Body of pancreas (tissue), 4 donors: Measurements from ENCODE around the gene PHKB. TPM values are rescaled to one million over a fixed set of nuclear protein-coding genes. Genes with fewer than 3 reads are reported as not detected.

Experiments
- ATAC-seq: fragments of 150-250 bp; one replicate; pipeline ENCODE4 v1.9.1; 2016
- DNase-seq, 4 donors: peaks; one replicate each; pipeline ENCODE4 v3.0.0-alpha.2; 2019
- H3K27ac ChIP-seq, 4 donors: fragments of 200-600 bp; sonication (generic); 1 replicate in 3 of 4; 2 replicates in 1 of 4; pipeline versions ENCODE4 v1.5.1 to v1.6.1; 2016 to 2019; ENCODE audit warnings: mild to moderate bottlenecking in 1 of 4, mixed read lengths in 1 of 4, moderate library complexity in 1 of 4
- H3K27me3 ChIP-seq, 2 donors: fragments of 200-600 bp; sonication (generic); one replicate each; pipeline ENCODE4 v1.6.0; 2016; ENCODE audit warnings: mild to moderate bottlenecking in 1 of 2
- H3K36me3 ChIP-seq, 2 donors: fragments of 200-600 bp; sonication (generic); replicated peaks in 1 of 2; 2 replicates each; pipeline ENCODE4 v1.5.1; 2016; ENCODE audit warnings: low read depth in 2 of 2; ENCODE audit not compliant: insufficient read depth in 1 of 2
- H3K4me1 ChIP-seq: fragments of 200-600 bp; sonication (generic); one replicate; pipeline ENCODE4 v1.6.0; 2016
- H3K4me3 ChIP-seq, 2 donors: fragments of 200-600 bp; sonication (generic); 1 replicate in 1 of 2; 2 replicates in 1 of 2; pipeline ENCODE4 v1.5.1; 2016 to 2019
- H3K9me3 ChIP-seq, 3 donors: fragments of 200-600 bp; sonication (generic); 1 replicate in 2 of 3; 2 replicates in 1 of 3; pipeline ENCODE4 v1.5.1; 2016
- POLR2A ChIP-seq, 3 donors: fragments of 450-650 bp; IDR thresholded peaks; one replicate each; pipeline ENCODE4 v1.6.1; 2016; ENCODE audit warnings: antibody characterized with exemption in 3 of 3, mild to moderate bottlenecking in 2 of 3
- WGBS, 2 donors: methylation state at CpG; one replicate each; pipeline ENCODE4 v1.1.5; 2017; 5-methylcytosine and 5-hydroxymethylcytosine counted together
- intact Hi-C: fragments of 100-400 bp; cut with DNase I; formaldehyde crosslinking; loops from one replicate; pipeline ENCODE4 v1.15.1; 2023
- total RNA-seq, 2 donors: library from RNA; depleted of rRNA; stranded (reverse); fragments of >200 nt; gene quantifications; one replicate each; pipeline ENCODE4 v1.1.0, GENCODE V29; 2016
- TF ChIP-seq, protein P1 (sequence below), 7 experiments: fragments of 450-650 bp in 4 of 7; fragments of 200-600 bp in 3 of 7; sonication (generic) in 3 of 7; IDR thresholded peaks; one replicate each; pipeline ENCODE4 v1.5.1; 2016 to 2019; ENCODE audit warnings: antibody characterized with exemption in 7 of 7

Gene PHKB
- total RNA-seq, 2 donors from 2014 or later, result 41.5 to 72.5 TPM

DNA sequence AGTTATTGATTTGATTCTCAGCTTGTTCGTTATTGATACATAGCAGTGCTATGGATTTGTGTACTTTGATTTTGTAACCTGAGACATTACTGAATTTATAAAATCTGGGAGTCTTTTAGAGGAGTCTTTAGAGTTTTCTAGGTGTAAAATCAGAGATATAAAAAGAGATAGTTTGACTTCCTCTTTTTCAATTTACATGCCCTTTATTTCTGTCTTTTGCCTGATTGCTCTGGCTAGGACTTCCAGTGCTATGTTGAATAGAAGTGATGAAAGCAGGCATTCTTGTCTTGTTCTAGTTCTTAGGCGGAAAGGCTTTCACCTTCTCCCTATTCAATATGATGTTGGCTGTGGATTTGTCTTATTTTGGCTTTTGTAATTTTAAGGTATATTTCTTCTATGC is 106.2 kb downstream of the PHKB start:
- H3K27ac ChIP-seq, result no peak overlapping the region
- H3K9me3 ChIP-seq, result no peaks in the 10 kb centered on the region
- 93 to 96% methylated on average over 2 of the region's 2 CpGs for WGBS, 2 donors
- intact Hi-C loops, result no loop called here
- H3K4me1 ChIP-seq, result no peaks in the 10 kb centered on the region
- DNase-seq (no peak), ATAC-seq (no peak)
- no peak for TF ChIP-seq POLR2A (IDR thresholded peaks at IDR 0.05)
- TF ChIP-seq, protein P1, sequence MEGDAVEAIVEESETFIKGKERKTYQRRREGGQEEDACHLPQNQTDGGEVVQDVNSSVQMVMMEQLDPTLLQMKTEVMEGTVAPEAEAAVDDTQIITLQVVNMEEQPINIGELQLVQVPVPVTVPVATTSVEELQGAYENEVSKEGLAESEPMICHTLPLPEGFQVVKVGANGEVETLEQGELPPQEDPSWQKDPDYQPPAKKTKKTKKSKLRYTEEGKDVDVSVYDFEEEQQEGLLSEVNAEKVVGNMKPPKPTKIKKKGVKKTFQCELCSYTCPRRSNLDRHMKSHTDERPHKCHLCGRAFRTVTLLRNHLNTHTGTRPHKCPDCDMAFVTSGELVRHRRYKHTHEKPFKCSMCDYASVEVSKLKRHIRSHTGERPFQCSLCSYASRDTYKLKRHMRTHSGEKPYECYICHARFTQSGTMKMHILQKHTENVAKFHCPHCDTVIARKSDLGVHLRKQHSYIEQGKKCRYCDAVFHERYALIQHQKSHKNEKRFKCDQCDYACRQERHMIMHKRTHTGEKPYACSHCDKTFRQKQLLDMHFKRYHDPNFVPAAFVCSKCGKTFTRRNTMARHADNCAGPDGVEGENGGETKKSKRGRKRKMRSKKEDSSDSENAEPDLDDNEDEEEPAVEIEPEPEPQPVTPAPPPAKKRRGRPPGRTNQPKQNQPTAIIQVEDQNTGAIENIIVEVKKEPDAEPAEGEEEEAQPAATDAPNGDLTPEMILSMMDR (IDR thresholded peaks at IDR 0.05), result no peak
- H3K4me3 ChIP-seq, result no peak overlapping the region
- H3K36me3 ChIP-seq, result no peaks in the 10 kb centered on the region
- H3K27me3 ChIP-seq, result no peaks in the 10 kb centered on the region

DNA sequence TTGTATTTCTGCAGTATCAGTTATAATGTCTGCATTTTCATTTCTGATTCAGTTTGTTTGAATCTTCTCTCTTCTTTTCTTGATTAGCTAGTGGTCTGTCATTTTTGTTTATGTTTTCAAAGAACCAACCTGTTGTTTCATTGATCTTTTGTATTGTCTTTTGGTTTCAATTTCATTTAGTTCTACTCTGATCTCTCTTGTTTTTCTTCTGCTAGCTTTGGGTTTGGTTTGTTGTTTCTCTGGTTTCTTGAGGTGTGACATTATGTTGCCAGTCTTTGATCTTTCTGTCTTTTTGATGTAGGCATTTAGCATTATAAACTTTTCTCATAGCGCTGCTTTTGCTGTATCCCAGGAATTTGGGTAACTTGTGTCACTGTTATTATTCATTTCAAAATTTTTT is 107.2 kb downstream of the PHKB start:
- Histone ChIP-seq H3K27me3 (no peaks in the 10 kb centered on the region), H3K36me3 (no peaks in the 10 kb centered on the region), H3K4me3 (no peak overlapping the region), H3K9me3 (no peaks in the 10 kb centered on the region), H3K4me1 (no peaks in the 10 kb centered on the region), H3K27ac (no peak overlapping the region)
- intact Hi-C loops, result no loop called here
- DNase-seq, result no peak
- no peak for ATAC-seq
- no peak for TF ChIP-seq POLR2A (IDR thresholded peaks at IDR 0.05)
- TF ChIP-seq, protein P1 (IDR thresholded peaks at IDR 0.05), result no peak
- WGBS, 2 donors, result 91 to 97% methylated on average over 1 of the region's 1 CpG

GRCh38 chr16:47571049-47571448 is 109.9 kb downstream of the PHKB start:
- intact Hi-C loops, result no loop called here
- Histone ChIP-seq H3K4me1 (no peaks in the 10 kb centered on the region), H3K9me3 (no peaks in the 10 kb centered on the region), H3K36me3 (no peaks in the 10 kb centered on the region), H3K4me3 (no peak overlapping the region), H3K27me3 (no peaks in the 10 kb centered on the region), H3K27ac (no peak overlapping the region)
- TF ChIP-seq, protein P1 (IDR thresholded peaks at IDR 0.05), result no peak
- no peak for TF ChIP-seq POLR2A (IDR thresholded peaks at IDR 0.05)
- DNase-seq, result no peak
- ATAC-seq, result no peak

DNA sequence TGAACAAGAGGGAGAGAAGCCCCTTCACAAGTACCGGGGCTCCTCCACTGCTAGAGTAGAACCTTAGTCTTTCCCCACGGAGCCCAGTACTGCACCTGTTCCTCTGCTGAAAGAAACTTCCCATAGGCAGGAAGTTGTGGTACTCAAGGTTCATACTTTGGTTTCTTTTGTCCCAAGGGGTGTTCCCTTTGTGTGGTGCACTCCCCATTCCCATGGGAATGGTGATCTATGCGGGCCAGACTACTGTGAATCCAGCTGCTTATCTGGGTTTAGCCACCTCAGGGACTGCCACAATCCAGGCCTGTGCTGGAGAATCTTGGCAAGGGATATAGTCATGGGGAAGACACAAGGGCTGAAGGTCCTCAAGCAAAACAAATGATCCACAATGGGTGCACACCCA is 110.6 kb downstream of the PHKB start:
- Histone ChIP-seq H3K36me3 (no peaks in the 10 kb centered on the region), H3K4me1 (no peaks in the 10 kb centered on the region), H3K27ac (no peak overlapping the region), H3K4me3 (no peak overlapping the region), H3K9me3 (no peaks in the 10 kb centered on the region), H3K27me3 (no peaks in the 10 kb centered on the region)
- WGBS, 2 donors, result 88 to 90% methylated on average over 2 to 3 of the region's 3 CpGs
- TF ChIP-seq, protein P1 (IDR thresholded peaks at IDR 0.05), result no peak
- TF ChIP-seq POLR2A (IDR thresholded peaks at IDR 0.05), result no peak
- ATAC-seq, result no peak
- intact Hi-C loops, result no loop called here
- no peak for DNase-seq

DNA sequence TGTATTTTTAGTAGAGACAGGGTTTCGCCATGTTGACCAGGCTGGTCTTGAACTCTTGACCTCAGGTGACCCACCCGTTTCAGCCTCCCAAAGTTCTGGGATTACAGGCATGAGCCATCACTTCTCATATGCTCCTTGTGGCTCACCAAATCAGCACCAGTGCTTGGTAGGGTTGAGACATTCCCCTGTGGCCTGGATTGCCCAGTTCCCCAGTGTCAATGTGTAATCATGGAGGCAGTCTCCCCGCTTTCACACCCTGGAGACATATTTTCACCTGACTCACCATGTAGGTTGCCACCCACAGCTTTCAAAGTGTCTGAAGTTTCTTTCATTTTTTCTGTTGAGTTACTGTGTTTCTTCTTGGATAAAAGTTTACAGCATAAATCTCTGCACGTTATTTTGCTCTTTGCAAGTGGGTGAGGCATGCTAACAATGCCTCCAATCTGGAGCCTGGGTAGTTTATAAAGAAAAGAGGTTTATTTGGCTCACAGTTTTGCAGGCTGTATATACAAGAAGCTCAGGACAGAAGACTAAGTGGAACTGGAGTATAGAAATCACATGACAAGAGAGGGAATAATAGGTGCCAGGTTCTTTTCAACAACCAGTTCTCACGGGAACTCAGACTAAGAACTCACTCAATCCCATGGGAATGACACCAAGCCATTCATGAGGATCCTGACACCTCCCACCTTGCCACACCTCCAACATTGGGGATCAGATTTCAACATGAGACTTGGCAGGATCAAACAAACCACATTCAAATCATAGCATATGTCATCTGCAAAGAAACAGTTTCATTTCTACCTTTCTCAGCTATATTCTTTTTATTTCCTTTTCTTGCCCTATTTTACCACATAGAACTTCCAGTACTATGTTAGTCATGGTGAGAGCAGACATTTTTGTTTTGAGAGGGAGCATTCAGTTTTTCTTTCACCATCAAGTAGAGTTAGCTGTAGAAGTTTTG is 113.2 kb downstream of the PHKB start:
- DNase-seq, result no peak
- TF ChIP-seq, protein P1 (IDR thresholded peaks at IDR 0.05), result no peak
- no peak for TF ChIP-seq POLR2A (IDR thresholded peaks at IDR 0.05)
- intact Hi-C loops, result no loop called here

More for the DNA sequence above, 113.2 kb downstream of the PHKB start:
- no peak for ATAC-seq
- Histone ChIP-seq H3K36me3 (no peaks in the 10 kb centered on the region), H3K4me3 (no peak overlapping the region), H3K4me1 (no peaks in the 10 kb centered on the region), H3K27me3 (no peaks in the 10 kb centered on the region), H3K9me3 (no peaks in the 10 kb centered on the region), H3K27ac (no peak overlapping the region)
- WGBS, 2 donors, result 82% methylated on average over 5 of the region's 5 CpGs
